BLaER1 (cell line): ENCODE measurements around the gene JAG2.

ENCODE experiments used
- H3K27ac ChIP-seq: shearing (Covaris generic); formaldehyde crosslinking; 2 replicates; pipeline ENCODE4 v1.8.1; 2022
- H3K27me3 ChIP-seq: shearing (Covaris generic); formaldehyde crosslinking; 2 replicates; pipeline ENCODE4 v1.8.1; 2022
- H3K36me3 ChIP-seq: shearing (Covaris generic); formaldehyde crosslinking; 2 replicates; pipeline ENCODE4 v1.8.1; 2022
- H3K4me1 ChIP-seq: shearing (Covaris generic); formaldehyde crosslinking; 2 replicates; pipeline ENCODE4 v1.8.1; 2022
- H3K4me2 ChIP-seq: shearing (Covaris generic); formaldehyde crosslinking; 2 replicates; pipeline ENCODE4 v1.8.1; 2022
- H3K4me3 ChIP-seq: shearing (Covaris generic); formaldehyde crosslinking; 2 replicates; pipeline ENCODE4 v1.8.1; 2022
- H3K9ac ChIP-seq: shearing (Covaris generic); formaldehyde crosslinking; 2 replicates; pipeline ENCODE4 v1.8.1; 2022
- H3K9me3 ChIP-seq: shearing (Covaris generic); formaldehyde crosslinking; 2 replicates; pipeline ENCODE4 v1.8.1; 2022
- H4K20me1 ChIP-seq: shearing (Covaris generic); formaldehyde crosslinking; 2 replicates; pipeline ENCODE4 v1.8.1; 2022
- Cebpa-rat ChIP-seq: shearing (Covaris generic); IDR thresholded peaks from 2 replicates; pipeline ENCODE4 v1.8.1; 2022

The JAG2 gene

GRCh38 chr14:105153739-105154475 lies 14.7 kb downstream of the JAG2 start:
- no peaks in the 10 kb centered on the region for H3K9me3 ChIP-seq
- H3K36me3 ChIP-seq = peaks cover 76% of the 10 kb centered on the region
- H4K20me1 ChIP-seq = peaks cover 87% of the 10 kb centered on the region
- no peak overlapping the region for H3K9ac ChIP-seq
- 0 out of 2 replicates have a peak overlapping the region, but pooled peaks have one; percentile 13 for H3K27ac ChIP-seq
- H3K4me2 ChIP-seq = peak overlapping the region; percentile 86
- no peak overlapping the region for H3K4me3 ChIP-seq
- H3K4me1 ChIP-seq = peaks cover 90% of the 10 kb centered on the region
- H3K27me3 ChIP-seq = no peaks in the 10 kb centered on the region
- TF ChIP-seq Cebpa-rat = no peak

DNA sequence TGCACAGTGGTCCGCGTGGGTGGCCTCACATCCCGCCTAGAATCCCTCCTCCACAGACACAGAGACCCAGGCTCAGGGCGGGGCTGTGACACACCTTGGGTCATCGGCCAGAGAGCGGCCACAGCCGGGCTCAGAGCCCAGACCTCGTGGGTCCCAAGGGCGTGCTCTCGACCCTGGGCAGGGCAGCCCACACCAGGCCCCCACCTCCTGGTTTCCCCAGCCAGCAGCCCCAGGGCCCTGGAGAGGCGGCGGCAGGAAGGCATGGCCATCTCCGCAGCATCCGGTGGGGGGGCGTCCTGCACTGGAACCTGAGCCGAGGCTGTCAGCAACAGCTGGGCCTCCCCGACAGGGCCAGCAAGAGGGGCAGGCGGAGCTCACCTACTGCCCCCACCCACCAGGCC lies 15.2 kb downstream of the JAG2 start:
- peak overlapping the region; percentile 86 for H3K4me2 ChIP-seq
- H3K9ac ChIP-seq = 0 out of 2 replicates have a peak overlapping the region, but pooled peaks have one; percentile 11
- H3K36me3 ChIP-seq = peaks cover 81% of the 10 kb centered on the region
- TF ChIP-seq Cebpa-rat = no peak
- peak overlapping the region; percentile 66; the same call in 1 of the 2 replicates for H3K27ac ChIP-seq
- no peak overlapping the region for H3K4me3 ChIP-seq
- peaks cover 84% of the 10 kb centered on the region for H3K4me1 ChIP-seq
- H4K20me1 ChIP-seq = peaks cover 81% of the 10 kb centered on the region
- no peaks in the 10 kb centered on the region for H3K9me3 ChIP-seq
- H3K27me3 ChIP-seq = no peaks in the 10 kb centered on the region

DNA sequence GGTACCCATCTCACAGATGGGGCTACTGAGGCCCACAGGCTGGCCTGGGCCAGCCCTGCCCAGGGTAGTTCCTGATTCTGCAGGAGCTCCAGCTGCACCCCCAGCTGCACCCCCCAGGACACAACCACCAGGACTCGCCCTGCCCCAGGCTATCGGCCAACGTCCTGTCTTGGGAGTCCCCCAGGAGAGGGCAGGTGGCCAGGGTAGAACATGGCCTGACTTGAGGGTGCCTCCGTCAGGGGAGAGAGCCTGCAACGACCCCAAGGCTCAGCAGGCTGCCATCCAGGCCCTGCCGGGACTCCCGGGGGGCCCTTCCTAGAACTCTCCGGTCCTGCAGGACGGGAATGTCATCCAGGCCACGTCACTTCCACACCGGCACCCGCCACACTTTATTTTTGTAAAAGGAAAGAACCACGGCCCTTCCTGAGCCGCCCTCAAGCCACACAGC lies 15.8 kb downstream of the JAG2 start:
- Histone ChIP-seq H3K4me1 (peaks cover 79% of the 10 kb centered on the region), H3K9ac (peak overlapping the region; percentile 11), H4K20me1 (peaks cover 76% of the 10 kb centered on the region), H3K4me2 (peak overlapping the region; percentile 86), H3K27me3 (no peaks in the 10 kb centered on the region), H3K27ac (peak overlapping the region; percentile 66), H3K4me3 (no peak overlapping the region), H3K36me3 (peaks cover 81% of the 10 kb centered on the region), H3K9me3 (no peaks in the 10 kb centered on the region)
- no peak for TF ChIP-seq Cebpa-rat

DNA sequence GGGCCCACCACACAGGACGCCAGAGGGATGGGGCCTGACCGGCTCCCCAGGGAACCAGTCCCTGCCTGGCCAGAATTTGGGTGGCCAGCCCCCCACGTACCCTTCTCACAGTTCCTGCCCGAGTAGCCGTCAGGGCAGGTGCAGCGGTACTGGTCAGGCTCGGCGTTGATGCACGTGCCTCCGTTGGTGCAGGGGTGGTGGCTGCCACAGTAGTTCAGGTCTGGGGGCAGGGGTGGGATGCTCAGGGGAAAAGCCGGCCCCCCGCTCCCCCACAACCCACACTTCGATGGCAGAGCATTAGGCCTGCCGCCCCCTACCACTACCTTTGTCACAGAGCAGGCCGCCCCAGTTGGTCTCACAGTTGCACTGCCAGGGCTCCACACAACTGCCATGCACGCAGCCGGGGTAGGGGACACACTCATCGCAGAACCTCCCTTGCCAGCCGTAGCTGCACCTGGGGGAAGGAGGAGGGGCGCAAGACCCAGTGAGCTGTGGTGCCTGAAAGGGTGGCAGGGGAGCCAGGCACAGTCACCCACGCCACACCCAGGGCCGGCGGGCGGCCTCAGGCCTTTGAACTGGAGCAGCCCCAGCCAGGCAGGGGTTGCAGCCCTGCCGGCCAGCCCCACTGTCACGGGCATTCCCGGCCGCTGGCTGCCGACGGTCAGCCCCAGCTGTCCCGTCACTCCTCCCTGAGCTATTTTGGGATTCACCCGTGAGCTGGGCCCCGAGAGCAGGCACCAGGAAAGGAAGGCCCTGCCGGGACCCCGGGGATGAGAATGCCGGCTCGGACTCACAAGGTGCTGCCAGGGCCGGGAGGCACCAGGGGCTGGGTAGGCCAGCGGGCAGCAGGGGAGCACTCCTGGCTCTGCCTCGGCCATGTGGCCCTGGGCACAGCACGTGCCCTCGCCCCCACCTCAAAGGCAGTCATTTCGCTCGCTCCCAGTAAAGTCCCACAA lies 16.5 kb downstream of the JAG2 start:
- no peaks in the 10 kb centered on the region for H3K27me3 ChIP-seq
- peak overlapping the region; percentile 66 for H3K27ac ChIP-seq
- TF ChIP-seq Cebpa-rat = no peak
- H3K4me1 ChIP-seq = peaks cover 72% of the 10 kb centered on the region
- H3K4me3 ChIP-seq = no peak overlapping the region
- peak overlapping the region; percentile 11; the same call in 1 of the 2 replicates for H3K9ac ChIP-seq
- peaks cover 78% of the 10 kb centered on the region for H3K36me3 ChIP-seq
- H3K9me3 ChIP-seq = no peaks in the 10 kb centered on the region
- peak overlapping the region; percentile 86 for H3K4me2 ChIP-seq
- H4K20me1 ChIP-seq = peaks cover 69% of the 10 kb centered on the region

DNA sequence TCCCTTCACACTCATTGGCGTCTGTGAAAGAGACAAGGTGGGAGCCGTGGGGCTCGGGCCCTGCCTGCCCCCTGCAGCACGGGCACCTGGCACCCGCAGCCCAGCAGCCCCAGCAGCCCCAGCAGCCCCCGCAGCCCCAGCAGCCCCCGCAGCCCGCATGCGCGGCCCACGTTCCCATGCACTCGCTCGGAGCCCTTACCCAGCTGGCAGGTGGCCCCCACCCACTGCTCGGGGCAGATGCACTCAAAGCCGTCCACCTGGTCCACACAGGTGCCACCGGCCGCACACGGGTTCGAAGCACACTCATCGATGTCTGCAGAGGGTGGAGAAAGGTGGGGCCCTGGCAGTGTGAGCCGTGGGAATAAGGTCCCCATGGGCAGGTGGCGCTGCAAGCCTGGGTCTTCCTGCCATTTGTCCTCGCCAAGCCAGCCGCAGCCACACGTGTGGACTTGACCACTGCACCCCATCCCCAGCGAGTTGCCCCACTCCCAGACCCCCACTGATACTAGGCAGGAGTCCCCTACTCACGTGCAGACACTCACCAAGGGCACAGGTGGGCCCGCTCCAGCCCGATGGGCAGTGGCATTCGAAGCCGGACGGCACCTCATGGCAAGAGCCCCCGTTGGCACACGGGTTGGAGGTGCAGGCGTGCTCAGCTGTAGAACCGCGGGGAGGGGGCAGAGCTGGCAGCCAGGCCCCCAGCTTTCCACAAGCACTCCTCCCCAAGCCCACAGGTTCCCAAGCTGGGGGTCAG lies 17.3 kb downstream of the JAG2 start:
- Histone ChIP-seq H3K36me3 (peaks cover 78% of the 10 kb centered on the region), H3K4me3 (no peak overlapping the region), H3K27me3 (no peaks in the 10 kb centered on the region), H3K4me1 (peaks cover 63% of the 10 kb centered on the region), H3K27ac (peak overlapping the region; percentile 66), H3K4me2 (peak overlapping the region; percentile 86), H3K9ac (no peak overlapping the region), H4K20me1 (peaks cover 68% of the 10 kb centered on the region), H3K9me3 (no peaks in the 10 kb centered on the region)
- no peak for TF ChIP-seq Cebpa-rat

- H3K4me3 ChIP-seq = no peak overlapping the region
- H3K4me1 ChIP-seq = peaks cover 60% of the 10 kb centered on the region
- H3K9ac ChIP-seq = no peak overlapping the region
- H3K27ac ChIP-seq = no peak overlapping the region
- H3K4me2 ChIP-seq = peak overlapping the region; percentile 19; the same call in 1 of the 2 replicates
- no peaks in the 10 kb centered on the region for H3K9me3 ChIP-seq
- H3K36me3 ChIP-seq = peaks cover 78% of the 10 kb centered on the region
- TF ChIP-seq Cebpa-rat = no peak
- no peaks in the 10 kb centered on the region for H3K27me3 ChIP-seq
- peaks cover 68% of the 10 kb centered on the region for H4K20me1 ChIP-seq
These were observed 18.1 kb downstream of the JAG2 start for GRCh38 chr14:105150368-105151083.

- Histone ChIP-seq H3K9ac (no peak overlapping the region), H4K20me1 (peaks cover 67% of the 10 kb centered on the region), H3K36me3 (peaks cover 78% of the 10 kb centered on the region), H3K27me3 (no peaks in the 10 kb centered on the region), H3K9me3 (no peaks in the 10 kb centered on the region), H3K4me1 (peaks cover 60% of the 10 kb centered on the region), H3K4me3 (no peak overlapping the region), H3K4me2 (peak overlapping the region; percentile 19; the same call in 1 of the 2 replicates), H3K27ac (no peak overlapping the region)
- no peak for TF ChIP-seq Cebpa-rat
These were observed 18.6 kb downstream of the JAG2 start for GRCh38 chr14:105150026-105150367.

- Histone ChIP-seq H3K27ac (no peak overlapping the region), H4K20me1 (peaks cover 66% of the 10 kb centered on the region), H3K9me3 (no peaks in the 10 kb centered on the region), H3K4me3 (no peak overlapping the region), H3K9ac (no peak overlapping the region), H3K4me2 (no peak overlapping the region), H3K27me3 (no peaks in the 10 kb centered on the region), H3K36me3 (peaks cover 84% of the 10 kb centered on the region), H3K4me1 (peaks cover 60% of the 10 kb centered on the region)
- TF ChIP-seq Cebpa-rat = no peak
These were observed 19.3 kb downstream of the JAG2 start for GRCh38 chr14:105149146-105149781.
